H1 (cell line): ENCODE measurements around the gene DOCK1.

Experiments used
- ATF3 ChIP-seq: IDR thresholded peaks from 2 replicates; pipeline ENCODE4 v1.6.1; 2011; ENCODE audit warnings: low read depth, mild to moderate bottlenecking, low read length; ENCODE audit not compliant: insufficient read depth
- CTCF ChIP-seq, 3 experiments: IDR thresholded peaks; 1 replicate in 2 of 3; 2 replicates in 1 of 3; pipeline versions ENCODE4 v1.5.1 to v1.6.1; 2011; ENCODE audit warnings: low read length in 3 of 3, mild to moderate bottlenecking in 3 of 3, inconsistent platforms in 2 of 3, low read depth in 1 of 3, moderate library complexity in 1 of 3; ENCODE audit not compliant: insufficient read depth in 1 of 3; ENCODE audit errors: control extremely low read depth in 1 of 3
- EZH2 ChIP-seq: fragments of 200-600 bp; sonication (generic); IDR thresholded peaks from 2 replicates; pipeline ENCODE4 v1.7.1; 2012; ENCODE audit warnings: low read depth, mild to moderate bottlenecking, moderate library complexity, low read length, inconsistent platforms; ENCODE audit not compliant: severe bottlenecking
- SIN3A ChIP-seq, 2 experiments: IDR thresholded peaks in 1 of 2; conservative IDR thresholded peaks in 1 of 2; 2 replicates each; pipeline ENCODE4 v1.6.1; 2011 to 2012; ENCODE audit warnings: low read length in 2 of 2, improper control_type of control experiment in 1 of 2, low read depth in 1 of 2, mild to moderate bottlenecking in 1 of 2
- SP1 ChIP-seq: IDR thresholded peaks from 2 replicates; pipeline ENCODE4 v1.6.1; 2011; ENCODE audit warnings: low read depth, low read length
- USF2 ChIP-seq: IDR thresholded peaks from 2 replicates; pipeline ENCODE4 v1.6.1; 2011; ENCODE audit warnings: low read length, improper control_type of control experiment

GRCh38 chr10:127346604-127347003 lies 441.4 kb downstream of the DOCK1 start:
- TF ChIP-seq USF2 (no peak), ATF3 (no peak), SIN3A (conservative IDR thresholded peaks at IDR 0.05 in 1 of 2, IDR thresholded peaks at IDR 0.05 in 1 of 2; ENCODE audit: low read depth in 1 of 2, low read length in 2 of 2) (no peak), SP1 (no peak), CTCF (IDR thresholded peaks at IDR 0.05; ENCODE audit: control extremely low read depth in 1 of 3, insufficient read depth in 1 of 3, low read depth in 1 of 3, low read length in 3 of 3) (no peak), EZH2 (no peak)
